Activated T-cell treated with anti-CD3 and anti-CD28 coated beads, Interleukin-2, amount 50 U/mL, for 72 hours (primary cell): ENCODE measurements around the gene ZDBF2. TPM values are rescaled to one million over a fixed set of nuclear protein-coding genes. Genes with fewer than 3 reads are reported as not detected.
"Not testable (repeated sequence)": the region's sequence is repeated elsewhere in the genome, so short reads cannot be mapped to it uniquely, and the experiment has no call there.

Experiments
- ATAC-seq, 2 donors: fragments of 150-1000 bp; cut with Tn5 transposase; replicated peaks in 1 of 2; 2 replicates each; pipeline ENCODE4 v1.10.0; 2021; ENCODE audit warnings: moderate library complexity in 2 of 2, mild to moderate bottlenecking in 1 of 2
- DNase-seq, 2 donors: peaks; one replicate each; pipeline ENCODE4 v3.0.0; 2021 to 2022; ENCODE audit warnings: mixed read lengths in 1 of 2
- H3K27ac Mint-ChIP-seq: one replicate; pipeline ENCODE4 v1.8.0; 2022; ENCODE audit warnings: mild to moderate bottlenecking, moderate library complexity, mixed read lengths
- H3K27me3 Mint-ChIP-seq: one replicate; pipeline ENCODE4 v1.8.0; 2022; ENCODE audit warnings: low read depth, mixed read lengths
- H3K36me3 Mint-ChIP-seq, 2 donors: one replicate each; pipeline ENCODE4 v1.8.0; 2022; ENCODE audit warnings: mixed read lengths in 2 of 2, mild to moderate bottlenecking in 1 of 2; ENCODE audit not compliant: insufficient read depth in 2 of 2
- H3K4me1 Mint-ChIP-seq: one replicate; pipeline ENCODE4 v1.8.0; 2022; ENCODE audit warnings: low read depth, mixed read lengths
- H3K4me3 Mint-ChIP-seq, 2 donors: one replicate each; pipeline ENCODE4 v1.8.0; 2022; ENCODE audit warnings: mild to moderate bottlenecking in 2 of 2, mixed read lengths in 2 of 2, moderate library complexity in 2 of 2
- H3K9me3 Mint-ChIP-seq, 2 donors: one replicate each; pipeline ENCODE4 v1.8.0; 2022; ENCODE audit warnings: mixed read lengths in 2 of 2
- total RNA-seq, 2 donors: library from RNA; stranded (reverse); gene quantifications; one replicate each; pipeline ENCODE4 v1.2.3, GENCODE V29; 2022

ZDBF2 gene
- total RNA-seq, 2 donors from 2014 or later: 15.2 to 19.8 TPM

DNA sequence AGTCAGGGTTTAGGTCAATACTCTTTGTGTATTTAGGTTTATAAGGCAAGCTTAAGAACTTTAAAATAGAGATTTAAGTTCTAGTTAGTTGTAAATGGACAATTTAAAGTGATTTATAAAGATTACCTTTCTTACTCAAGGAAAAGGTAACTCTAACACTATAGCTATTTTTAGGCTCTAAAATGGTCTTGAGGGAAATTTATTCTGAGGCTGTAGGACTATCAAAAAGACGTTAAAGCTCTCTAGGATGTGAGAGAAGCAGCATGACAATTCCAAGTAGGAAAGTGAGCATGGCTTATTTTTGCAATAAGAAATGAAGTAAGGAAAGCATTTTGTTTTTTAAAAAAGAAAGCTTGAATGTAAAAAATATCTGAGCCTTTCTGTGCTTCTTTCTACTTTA is 78.1 kb downstream of the ZDBF2 start:
- Mint-ChIP-seq H3K27ac (peak overlapping the region; percentile 37), H3K36me3 (peaks cover 0 to 4% of the 10 kb centered on the region in 2 donors), H3K4me1 (no peaks in the 10 kb centered on the region), H3K4me3 (no peak overlapping the region), H3K9me3 (peaks cover 2 to 8% of the 10 kb centered on the region in 2 donors), H3K27me3 (no peaks in the 10 kb centered on the region)
- DNase-seq (no peak), ATAC-seq (no peak)

DNA sequence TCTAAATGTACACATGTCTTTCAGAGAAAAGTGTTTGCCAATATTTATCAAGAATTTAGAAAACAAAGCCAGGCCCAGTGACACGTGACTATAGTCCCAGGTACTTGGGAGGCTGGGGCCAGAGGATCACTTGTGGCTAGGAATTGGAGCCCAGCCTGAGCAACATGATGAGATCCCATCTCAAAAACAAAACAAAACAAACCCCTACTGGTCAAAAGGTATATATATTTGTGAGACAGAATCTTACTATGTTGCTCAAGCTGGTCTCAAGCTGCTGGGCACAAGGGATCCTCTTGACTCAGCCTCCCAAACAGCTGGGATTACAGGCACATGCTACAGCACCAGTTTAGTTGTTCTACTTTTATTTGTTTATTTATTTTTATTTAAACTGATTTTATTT is 79.2 kb downstream of the ZDBF2 start:
- H3K27me3 Mint-ChIP-seq: peaks cover 3% of the 10 kb centered on the region
- no peak overlapping the region for H3K27ac Mint-ChIP-seq
- ATAC-seq (no peak), DNase-seq (no peak)
- peaks cover 2 to 6% of the 10 kb centered on the region in 2 donors for H3K9me3 Mint-ChIP-seq
- no peak overlapping the region for H3K4me3 Mint-ChIP-seq
- H3K36me3 Mint-ChIP-seq: peaks cover 0 to 4% of the 10 kb centered on the region in 2 donors
- H3K4me1 Mint-ChIP-seq: no peaks in the 10 kb centered on the region

DNA sequence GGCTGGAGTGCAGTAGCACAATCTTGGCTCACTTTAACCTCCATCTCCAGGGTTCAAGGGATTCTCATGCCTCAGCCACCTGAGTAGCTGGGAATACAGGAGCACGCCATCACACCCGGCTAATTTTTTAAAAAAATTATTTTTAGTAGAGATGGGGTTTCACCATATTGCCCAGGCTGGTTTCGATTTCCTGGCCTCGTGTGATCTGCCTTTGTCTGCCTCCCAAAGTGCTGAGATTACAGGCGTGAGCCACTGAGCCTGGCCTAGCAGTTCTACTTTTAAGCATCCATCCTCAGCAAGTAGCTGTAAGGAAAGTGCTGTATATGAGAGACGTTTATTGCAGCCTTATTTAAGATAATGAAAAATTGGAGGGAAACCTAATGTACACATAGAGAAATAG is 79.7 kb downstream of the ZDBF2 start:
- DNase-seq: no peak
- Mint-ChIP-seq H3K27ac (no peak overlapping the region), H3K9me3 (peaks cover 3 to 8% of the 10 kb centered on the region in 2 donors), H3K4me3 (no peak overlapping the region), H3K36me3 (peaks cover 0 to 4% of the 10 kb centered on the region in 2 donors), H3K4me1 (no peaks in the 10 kb centered on the region), H3K27me3 (peaks cover 5% of the 10 kb centered on the region)
- no peak for ATAC-seq

GRCh38 chr2:206356840-206357239 is 82.4 kb downstream of the ZDBF2 start:
- ATAC-seq, H3K4me3 Mint-ChIP-seq, H3K27ac Mint-ChIP-seq, H3K36me3 Mint-ChIP-seq, H3K9me3 Mint-ChIP-seq, DNase-seq: not testable (repeated sequence)
- Mint-ChIP-seq H3K27me3 (peaks cover 14% of the 10 kb centered on the region), H3K4me1 (peaks cover 13% of the 10 kb centered on the region)

- H3K9me3 Mint-ChIP-seq, H3K4me3 Mint-ChIP-seq, ATAC-seq, DNase-seq, H3K36me3 Mint-ChIP-seq, H3K27ac Mint-ChIP-seq: not testable (repeated sequence)
- H3K27me3 Mint-ChIP-seq: peaks cover 19% of the 10 kb centered on the region
- H3K4me1 Mint-ChIP-seq: peaks cover 20% of the 10 kb centered on the region
Measured at GRCh38 chr2:206360840-206361239, 86.4 kb downstream of the ZDBF2 start.

DNA sequence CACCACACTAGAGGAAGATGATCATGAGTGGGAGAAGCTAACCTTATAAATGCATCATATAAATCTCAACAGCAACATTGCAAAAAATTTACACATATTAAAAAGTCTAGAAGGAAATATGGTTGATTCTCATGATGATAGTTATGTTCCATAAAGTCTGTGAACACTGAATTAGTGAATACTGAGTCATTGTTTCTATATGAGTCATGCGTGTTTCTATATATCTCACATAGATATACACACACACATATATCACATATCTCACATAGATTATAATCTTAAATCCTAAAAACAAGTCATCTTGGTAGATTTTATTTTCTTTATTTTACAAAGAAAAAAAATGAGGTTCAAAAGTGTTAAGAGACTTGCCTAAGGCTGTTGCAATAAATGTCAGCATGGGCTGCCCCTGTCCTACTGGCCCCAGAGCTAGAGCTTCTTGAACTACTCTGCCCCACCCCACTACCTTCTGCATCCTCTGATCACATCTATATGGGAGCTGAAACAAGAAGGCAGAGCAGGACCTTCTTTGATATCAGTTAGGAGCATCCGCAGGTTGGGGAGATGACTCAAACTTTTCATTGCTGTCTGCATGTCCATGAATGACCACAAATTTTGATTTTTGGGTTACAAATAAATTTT is 87.1 kb downstream of the ZDBF2 start:
- DNase-seq (peak; percentile 28 to 51), ATAC-seq (peak; percentile 91 to 97)

More for the DNA sequence above, 87.1 kb downstream of the ZDBF2 start:
- Mint-ChIP-seq H3K27me3 (peaks cover 22% of the 10 kb centered on the region), H3K4me3 (no peak overlapping the region), H3K36me3 (no peaks in the 10 kb centered on the region), H3K9me3 (peaks cover 1 to 3% of the 10 kb centered on the region in 2 donors), H3K27ac (peak overlapping the region; percentile 19), H3K4me1 (peaks cover 20% of the 10 kb centered on the region)

Other genes starting within 250 kb of the ZDBF2 start
- gene INO80D, start 188.5 kb upstream of the ZDBF2 start, total RNA-seq: 10 to 100 TPM; 30.2 to 32.2 TPM
- gene NDUFS1, start 115.2 kb upstream of the ZDBF2 start, total RNA-seq: 10 to 100 TPM; 72.2 to 90.2 TPM
- 1,000 to 10,000 TPM; 1,092 to 1,125 TPM for gene EEF1B2, start 114.8 kb upstream of the ZDBF2 start, total RNA-seq
- 1 to 10 TPM; 2.4 to 3.0 TPM for gene ADAM23, start 168.9 kb downstream of the ZDBF2 start, total RNA-seq